Eye (tissue), 1 donor: ENCODE data around the gene KCNJ11.

Experiments used
- DNase-seq: peaks from one replicate; pipeline ENCODE4 v3.0.0-alpha.2; 2015

The KCNJ11 gene

DNA sequence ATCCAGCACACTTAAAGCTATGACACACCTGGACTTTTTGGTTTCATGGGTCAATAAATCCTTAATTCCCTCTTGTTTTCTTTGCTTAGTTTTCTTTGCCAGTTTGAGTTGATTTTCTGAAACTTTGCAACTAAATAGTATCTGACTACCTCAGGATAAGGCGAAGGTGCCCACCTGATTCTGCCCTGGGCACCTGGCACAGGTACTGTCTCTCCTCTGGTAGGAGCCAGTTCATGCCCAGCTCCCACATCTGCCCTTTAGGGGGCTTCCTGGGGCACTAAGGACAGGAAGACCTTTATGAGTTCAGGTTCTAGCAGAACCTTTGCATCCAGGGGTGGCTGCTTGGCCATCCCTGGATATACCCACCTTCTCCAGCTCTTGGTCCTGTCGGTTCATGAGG lies 19.6 kb upstream of the KCNJ11 start:
- no peak for DNase-seq

DNA sequence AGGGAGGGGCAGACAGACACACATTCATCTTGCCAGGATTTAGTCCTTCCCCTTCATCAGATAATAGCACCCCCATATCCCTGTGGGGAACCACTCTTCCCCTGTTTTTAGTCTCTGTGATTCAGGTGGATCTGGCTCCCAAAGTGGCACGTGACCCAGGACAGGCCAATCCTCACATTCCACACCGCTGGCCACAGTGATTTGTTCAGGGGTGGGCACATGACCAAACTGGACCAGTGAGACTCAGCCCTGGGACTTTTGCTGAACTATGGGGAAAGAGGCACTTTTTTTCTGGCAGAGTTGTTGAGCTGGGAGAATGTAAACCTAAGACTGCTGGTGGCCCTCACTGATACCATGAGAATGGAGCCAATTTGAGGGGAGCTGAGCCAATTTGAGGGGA lies 19.1 kb upstream of the KCNJ11 start:
- no peak for DNase-seq

DNA sequence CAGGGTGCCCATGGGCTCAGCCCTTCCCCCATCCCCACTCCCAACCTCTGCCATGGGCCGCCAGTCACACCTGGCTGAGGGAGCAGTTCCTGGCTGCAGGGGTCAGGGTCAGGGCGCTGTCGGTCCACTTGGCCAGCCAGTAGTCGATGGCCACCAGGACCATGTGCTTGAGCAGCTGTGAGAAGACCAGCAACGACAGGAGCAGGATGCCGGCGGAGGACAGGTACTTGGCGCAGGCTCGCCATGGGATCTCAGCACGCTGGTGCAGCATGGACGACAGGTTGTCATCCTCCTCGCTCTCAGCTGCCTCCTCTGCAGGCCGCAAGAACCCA lies 18.3 kb upstream of the KCNJ11 start:
- no peak for DNase-seq

DNA sequence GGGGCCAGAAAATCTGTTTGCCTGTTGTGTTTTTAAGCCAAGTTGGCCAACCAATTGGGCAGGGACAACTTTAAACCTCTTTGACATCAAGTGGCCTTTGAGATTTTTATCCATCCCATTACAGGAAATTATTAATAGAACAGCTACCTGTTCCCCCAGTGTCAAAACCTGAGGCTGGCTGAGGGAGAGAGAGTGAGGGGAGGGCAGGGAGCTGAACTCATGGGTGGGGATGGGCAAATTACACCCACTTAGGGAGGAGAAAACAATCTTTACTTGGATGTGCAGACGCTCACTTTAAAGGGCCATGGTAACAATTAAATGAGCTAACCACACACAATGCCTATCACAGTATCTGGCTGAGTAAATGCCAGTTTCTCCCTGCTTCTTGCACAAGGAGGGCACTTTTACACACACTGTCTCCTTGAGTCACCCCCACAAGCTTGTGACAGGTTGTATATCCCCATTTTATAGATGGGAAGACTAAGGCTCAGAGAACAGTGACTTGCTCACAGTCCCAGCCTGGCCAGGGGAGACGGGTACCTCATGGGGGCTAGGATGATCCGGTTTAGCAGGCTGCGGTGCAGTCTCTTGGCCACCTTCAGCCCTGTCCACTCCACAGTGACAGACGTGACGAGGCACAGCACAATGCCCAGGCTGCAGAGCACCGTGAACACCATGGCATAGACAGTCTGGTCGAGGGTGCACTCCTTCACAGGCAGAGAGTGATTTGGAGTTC lies 17.8 kb upstream of the KCNJ11 start:
- no peak for DNase-seq

DNA sequence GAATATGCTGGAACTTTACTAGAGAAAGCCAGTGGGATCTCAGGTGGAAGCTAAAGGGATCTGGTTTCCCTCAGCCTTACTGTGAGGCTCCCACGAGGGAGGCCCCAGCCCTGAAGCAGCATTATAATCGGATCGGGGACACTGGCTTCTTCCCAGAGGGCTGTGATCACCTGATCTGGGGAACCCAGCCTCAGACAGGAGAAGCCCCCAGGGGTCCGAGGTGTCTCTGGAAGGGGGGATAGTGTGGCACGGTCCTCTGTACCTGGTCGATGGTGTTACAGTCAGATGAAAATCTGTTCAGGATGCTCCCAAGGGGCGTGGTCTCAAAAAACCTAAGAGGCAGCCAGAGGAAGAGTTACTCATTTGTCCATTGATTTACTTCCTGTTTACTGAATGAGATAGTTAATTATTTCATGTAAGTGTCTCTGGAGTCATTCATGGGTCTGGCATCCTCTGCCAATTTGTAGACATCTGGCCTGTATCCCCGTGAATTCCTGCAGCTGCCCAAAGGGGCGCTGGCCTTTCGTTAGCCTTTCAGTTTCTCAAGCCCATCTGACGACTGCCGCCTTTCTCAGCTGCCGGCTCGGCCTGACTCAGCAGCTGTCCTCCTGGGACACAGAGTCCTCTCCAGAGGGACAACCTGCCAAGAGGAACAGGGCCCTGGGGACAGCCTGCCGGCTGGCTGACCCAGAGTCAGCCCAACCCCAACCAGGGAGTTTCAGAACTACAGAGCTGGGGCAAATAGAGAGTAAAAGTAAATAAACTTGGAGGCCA lies 17.0 kb upstream of the KCNJ11 start:
- peak; percentile 57 for DNase-seq

DNA sequence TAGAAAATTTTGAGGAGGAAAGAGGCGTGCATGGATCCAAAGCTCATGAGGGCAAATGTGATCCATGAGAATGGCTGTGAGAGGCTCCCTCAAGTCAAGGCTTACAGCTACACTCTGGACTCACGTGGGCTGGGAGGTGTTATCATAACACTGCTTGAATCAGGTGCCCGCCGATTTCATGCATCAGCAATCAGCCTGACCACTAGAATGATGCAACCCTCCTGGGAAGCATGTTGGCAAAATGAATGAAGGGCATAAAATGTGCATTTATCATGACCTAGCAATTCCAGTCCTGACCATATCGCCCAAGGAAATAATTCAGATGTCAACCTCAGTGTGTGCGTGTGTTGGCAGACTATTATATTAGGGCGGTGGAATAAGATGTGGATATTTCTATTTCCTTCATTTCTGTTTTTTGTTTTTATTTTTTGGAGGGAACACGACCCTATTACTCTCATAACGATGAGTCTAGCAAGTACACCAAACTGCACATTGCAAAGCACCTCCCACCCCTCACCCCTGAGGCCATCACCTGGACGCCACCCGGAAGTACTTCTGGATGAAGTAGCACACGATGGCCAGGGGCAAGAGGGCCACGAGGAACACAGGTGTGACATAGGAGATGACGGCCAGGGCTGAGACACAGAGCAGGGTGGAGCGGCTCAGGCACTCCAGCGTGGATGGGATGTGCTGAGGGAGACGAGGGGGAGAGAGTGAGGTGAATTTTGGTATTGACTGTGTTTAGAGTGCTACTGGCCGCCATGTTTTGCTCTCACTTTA lies 15.7 kb upstream of the KCNJ11 start:
- DNase-seq = no peak

DNA sequence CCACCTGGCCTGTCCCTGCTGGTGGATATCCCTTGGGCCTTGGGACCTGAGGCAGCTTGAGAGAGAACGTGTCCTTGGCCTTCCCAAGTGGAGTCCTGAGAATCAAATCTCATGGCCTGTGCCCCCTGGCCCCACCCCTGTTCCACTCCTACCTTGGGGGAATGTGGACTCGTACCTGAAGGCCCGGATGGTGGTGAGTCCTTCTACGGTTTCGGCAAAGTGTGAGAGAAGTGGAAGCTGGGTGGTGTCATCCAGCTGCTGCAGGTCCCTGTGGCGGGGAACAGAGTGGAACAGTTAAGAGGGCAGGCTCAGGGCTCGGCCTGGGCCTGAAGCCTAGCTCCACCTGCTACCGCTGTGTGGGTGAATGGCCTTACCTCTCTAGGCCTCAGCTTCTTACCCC lies 14.0 kb upstream of the KCNJ11 start:
- DNase-seq = no peak

DNA sequence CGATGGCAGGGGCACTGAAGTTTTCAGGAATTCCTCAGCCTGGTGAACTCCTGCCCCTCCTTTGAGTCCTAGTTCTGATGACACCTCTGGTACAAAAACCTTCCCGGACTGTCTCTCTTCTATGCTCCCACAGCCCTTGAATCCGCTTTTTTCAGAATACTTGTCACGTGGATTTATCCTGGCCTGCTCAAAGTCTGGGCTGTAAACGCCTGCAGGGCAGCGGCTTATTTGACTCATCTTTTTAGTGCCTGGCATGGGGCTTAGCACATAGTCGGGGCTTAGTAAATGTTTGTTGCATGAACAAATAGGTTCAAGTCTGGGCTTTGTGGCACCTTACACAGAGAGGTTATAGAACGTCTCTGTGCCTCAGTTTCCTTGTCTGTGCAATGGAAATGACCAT lies 13.4 kb upstream of the KCNJ11 start:
- no peak for DNase-seq

DNA sequence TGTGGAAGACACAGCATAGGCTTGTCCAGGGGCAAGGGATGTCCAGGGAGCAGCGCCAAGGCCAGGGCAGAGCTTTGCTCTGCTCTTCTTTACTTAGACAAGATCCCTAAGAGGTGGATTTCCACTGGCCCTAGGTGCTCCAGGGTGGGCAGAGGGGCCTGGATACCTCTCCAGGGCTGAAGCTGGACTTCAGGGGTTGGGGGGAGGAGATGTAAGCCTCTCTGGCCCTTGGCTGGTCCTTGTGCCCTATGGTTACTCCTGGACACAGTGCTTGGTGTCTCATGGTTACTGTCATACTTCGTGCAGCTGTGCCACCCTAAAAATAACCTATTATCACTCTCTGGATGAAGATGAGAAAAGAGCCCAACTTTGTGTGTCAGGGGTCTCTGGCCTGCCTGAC lies 12.9 kb upstream of the KCNJ11 start:
- DNase-seq = no peak

DNA sequence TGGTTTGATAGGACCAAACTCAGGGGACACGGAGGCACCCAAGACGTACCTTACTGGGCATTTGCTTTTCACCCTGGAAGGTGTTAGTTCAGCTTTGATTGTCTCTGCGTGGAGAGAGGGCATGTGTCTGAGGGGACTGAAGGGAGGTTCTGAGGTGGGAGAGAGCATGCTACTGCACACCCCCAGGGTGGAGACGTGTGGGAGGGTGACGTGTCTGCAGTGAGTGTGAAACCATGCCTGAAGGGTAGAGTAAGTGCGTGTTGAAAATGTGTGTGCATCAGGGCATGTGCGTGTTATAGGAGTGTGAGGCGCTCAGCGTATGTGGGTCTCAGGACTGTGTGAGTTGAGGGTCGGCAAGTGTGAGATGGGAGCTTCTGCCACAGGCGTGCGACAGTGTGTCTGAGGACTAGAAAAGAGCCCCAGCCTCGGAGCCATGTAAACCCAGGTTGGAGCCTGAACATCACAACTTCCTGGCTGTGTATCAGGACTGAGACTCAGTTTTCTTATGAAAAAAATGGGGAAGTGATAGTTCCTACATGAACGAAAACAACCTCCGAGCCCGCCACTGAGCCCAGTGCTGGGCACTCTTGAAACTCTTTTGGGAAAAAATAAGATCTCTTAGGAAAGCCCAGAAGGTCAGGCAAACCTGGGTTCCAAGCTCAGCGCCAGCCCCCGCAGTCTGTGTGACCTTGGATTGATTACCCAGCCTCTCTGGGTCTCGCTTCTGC lies 11.8 kb upstream of the KCNJ11 start:
- DNase-seq = no peak

DNA sequence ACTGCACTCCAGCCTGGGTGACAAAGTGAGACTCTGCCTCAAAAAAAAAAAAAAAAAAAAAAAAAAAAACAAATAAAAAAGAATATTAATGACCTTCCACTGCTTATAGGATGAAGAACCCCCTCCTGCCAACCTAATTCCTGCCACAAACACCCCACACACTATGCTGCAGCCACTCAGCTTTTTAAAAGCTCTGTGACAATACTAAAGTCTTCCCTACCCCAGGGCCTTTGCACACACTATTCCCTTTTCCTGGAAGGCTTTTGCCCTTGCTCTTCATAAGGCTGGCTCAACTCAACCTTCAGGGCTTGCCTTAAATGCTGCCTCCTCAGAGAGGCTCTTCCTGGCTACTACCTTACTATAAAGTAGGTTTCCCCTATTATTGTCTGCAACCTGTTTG lies 10.8 kb upstream of the KCNJ11 start:
- DNase-seq = no peak

DNA sequence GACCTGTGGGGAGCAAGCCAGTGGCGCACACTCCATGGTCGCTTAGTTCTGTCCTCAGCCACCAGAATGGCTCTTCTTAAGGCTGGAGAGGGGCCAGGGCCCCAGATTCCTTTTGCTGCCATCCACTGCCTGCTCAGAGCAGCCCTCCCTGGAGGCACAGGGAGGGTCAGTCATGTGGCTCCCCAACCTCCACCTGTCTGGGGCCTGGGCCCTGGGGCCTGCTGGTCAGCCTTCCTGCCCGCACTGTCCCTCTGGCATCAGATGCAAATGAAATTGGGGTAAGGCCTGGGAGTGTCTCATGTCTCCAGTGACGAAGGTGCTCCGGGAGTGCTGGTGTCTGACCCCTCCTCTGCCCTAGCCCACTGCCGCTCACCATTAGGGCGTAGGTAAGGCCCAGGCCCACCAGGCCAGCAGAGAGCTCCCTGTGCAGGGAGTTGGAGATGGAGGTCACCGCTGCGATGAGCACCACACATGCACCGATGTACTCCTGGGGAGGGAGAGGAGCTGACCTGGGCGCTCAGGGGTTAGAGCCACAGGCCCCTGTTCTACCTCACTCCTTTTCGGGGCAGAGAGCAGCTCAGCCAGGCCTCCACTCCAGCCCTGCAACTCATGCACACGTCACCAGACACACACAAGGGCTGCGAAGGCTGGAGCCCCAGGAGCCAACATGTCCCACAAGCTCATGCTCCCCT lies 9.0 kb upstream of the KCNJ11 start:
- no peak for DNase-seq

DNA sequence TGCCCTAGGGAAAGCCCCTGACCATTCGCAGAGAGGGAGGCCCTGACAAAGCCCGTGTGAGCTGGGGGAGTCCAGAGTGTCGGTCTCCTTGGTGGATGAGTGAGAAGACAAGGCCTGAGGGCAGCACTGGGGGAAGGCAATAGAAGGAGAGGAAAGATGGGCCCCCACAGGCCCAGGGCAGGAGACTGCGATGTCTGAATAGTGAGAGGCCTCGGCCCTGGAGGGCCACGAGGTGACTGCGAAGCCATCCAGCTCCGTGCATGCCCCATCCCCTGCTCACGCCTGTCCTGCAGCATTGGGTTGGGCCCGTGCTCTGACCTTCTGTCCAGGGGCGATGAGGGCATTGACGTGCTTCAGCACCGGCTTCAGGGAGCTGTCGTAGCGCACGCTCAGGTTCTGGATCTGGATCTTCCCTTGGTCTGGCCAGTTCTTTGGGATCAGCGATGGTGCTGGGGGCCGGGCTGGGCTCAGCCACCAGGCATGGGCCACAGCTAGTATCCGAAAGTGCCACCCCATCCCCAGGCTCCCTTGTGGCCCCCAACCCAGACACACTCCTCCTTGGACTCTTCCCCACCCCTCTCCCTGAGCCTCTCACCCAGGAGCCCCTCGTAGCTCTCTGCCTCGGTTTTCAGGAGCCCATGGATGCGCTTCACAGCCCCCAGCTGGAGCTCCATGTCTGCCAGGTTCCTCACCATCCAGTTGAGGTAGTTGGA lies 8.3 kb upstream of the KCNJ11 start:
- DNase-seq = no peak

DNA sequence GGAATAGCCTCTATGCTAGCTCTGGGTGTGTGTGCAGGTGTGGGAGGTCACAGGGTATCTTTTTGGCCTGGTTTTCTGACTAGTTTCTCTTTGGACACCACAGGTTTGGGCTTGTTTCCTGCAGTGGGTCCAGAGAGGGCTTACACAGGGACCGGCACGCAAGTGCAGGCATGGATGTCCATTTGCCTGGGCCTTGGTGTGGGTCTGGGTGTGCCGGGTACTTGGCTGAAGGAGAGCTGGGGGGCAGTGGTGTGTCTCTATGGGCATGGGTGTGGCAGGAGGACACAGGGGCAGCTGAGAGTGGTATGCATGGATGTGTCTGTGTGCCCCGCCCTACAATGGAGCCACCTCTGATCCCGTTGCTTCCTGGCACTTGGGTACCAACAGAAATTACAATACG lies 7.5 kb upstream of the KCNJ11 start:
- no peak for DNase-seq

DNA sequence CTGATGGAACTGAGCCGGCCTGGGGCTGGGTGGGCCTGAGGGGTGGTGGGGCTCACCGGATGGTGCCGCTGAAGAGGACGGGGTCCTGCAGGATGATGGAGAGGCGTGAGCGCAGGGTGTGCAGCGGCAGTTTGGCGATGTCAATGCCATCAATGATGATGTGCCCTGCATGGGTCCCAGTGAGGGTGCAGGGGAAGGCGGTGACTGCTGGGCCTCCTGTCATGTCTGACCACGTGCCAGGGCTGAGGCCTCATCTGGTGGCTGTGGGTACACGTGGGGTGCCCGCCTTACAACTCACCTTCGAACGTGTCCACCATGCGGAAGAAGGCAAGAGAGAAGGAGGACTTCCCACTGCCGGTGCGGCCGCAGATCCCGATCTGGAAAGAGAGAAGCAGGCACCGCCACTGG lies 7.1 kb upstream of the KCNJ11 start:
- DNase-seq = no peak

DNA sequence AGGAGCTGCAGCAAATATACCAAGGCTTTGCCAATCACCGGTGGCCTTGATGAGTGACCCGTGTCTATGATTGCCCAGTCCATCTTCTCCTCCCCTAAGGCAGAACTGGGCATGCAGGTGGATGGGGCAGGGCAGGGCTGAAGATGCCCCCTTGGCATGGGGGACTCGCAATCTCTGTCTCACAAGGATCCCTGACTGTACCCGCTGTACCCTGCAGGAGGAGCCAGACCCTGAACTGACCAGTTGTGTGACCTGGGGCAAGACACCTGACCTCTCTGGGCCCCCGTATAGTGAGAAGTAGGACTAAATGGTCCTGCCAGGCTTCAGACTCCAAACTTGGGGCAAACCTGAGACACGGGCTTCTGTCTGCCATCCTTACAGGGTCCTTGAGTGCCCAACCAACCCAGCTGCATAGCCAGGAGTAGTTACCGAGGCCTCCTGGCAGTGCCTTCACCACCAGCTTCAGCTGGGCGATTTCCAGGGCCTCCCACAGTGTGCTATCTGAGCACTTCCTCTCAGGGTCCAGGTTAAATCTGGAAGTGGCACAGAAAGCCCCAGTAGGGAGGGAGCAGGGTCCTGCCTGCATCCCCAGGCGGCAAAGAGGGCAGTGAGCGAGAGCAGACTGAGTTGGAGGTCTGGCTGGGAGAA lies 6.4 kb upstream of the KCNJ11 start:
- DNase-seq = no peak

DNA sequence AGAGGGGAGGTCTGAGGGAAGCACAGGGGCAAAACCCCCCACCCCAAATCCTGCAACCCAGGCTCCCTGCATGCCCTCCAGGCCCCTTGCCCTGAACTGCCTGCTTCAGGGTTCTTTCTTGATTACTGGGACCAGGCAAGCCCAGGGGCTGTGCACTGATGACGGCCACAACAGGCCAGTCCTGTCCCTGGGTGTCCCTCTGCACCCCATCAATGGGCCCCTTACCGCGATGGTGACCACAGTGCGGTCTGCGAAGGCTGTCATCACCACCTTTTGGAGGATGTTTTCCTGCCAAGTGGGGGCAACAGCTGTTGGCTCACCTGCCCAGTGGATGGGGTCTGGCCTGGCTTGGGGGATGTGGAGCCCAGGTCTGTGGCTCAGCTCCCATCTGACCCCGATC lies 5.0 kb upstream of the KCNJ11 start:
- no peak for DNase-seq

DNA sequence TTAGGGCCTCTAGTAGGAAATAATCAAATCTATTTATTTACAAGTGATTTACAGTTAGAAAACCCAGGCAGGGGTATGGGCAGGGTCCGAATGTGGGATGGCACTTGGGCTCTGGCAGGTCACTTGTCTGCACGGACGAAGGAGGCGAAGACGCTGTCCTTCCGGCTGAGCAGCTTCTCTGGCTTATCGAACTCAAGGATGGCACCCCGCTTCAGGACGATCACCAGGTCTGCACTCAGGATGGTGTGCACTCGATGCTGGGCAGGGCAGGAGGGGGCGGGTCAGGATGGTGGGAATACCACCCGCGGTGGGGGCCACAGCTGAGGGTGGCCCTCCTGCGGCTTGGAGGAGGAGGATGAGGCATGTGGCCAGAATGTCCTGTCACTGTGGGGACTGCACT lies 4.4 kb upstream of the KCNJ11 start:
- DNase-seq = no peak

DNA sequence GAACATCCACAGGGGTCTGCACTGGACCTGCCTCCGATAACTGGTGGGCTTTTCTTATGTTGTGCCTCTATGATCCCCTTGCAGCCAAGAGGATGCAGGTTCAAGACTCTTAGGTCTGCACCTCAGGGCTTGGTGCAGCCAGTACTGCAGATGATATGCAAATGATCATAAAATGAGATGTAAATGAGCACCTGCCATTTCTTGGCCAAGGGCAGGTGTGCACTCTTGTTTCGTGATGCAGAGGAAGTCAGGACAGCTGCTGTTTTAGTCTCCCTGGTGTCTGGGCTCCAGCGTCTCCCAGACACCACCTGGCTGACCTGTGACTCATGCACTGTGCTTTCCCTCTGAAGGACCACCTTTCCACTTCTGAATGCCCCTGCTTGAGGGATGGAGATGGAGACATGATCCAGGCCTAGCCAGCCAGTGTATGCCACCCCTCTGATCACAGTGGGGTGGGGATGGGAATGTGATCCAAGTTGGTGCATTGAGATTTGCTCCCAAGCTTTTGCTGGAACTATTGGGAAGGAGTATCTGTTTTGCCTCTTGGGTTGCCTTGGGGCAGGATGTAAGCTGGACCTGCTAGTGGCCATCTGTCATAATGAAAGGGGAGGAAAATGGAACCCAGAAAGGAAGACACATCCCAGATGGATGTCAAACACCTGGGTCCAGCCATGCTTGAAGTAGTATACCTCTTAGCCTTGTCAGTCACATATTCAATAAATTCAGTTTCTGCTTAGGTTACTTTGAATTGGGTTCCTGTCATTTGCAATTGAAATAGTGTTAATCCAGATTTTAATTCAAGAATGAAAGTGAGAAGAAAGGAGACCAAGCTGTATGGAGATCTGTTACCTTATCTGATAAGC lies 3.3 kb upstream of the KCNJ11 start:
- no peak for DNase-seq

DNA sequence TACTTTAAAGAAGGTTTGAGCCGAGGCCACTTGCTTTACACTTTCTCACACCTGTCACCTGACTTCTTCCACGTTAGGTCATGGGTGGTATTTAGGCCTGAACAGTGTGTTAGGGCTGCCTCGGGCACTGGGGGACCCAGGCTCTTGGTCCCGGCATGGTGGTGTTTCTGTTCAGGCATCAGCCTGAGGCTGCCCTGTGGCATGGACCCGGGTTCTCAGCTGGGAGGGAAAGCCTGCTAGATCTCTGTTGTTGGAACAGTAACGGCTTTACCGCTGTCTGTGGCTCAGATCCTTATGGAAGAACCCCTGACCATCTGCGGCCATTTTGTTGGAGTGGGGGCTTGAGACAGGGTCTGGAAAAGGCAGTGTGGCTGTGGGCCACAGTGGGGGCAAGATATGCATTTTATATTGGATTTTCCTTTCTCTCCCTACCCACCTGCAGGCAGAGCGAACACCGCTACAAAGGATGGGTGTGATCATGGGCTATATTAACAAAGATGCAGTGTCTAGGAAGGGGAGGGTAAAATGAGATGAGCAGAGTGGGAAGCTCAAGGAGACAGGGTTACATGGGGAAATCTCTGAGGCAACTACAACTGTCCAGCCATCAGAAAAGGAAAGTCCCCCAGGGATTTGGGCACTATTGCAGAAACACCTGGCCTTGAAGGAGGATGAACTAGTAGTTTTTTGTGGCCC lies 1.6 kb upstream of the KCNJ11 start:
- no peak for DNase-seq
